Embryonic facial prominence (tissue), 1 donor: ENCODE data around the gene DLGAP4.
"Not testable (repeated sequence)": the region's sequence is repeated elsewhere in the genome, so short reads cannot be mapped to it uniquely, and the experiment has no call there.

Experiments used
- DNase-seq: peaks from one replicate; pipeline ENCODE4 v3.0.0-alpha.2; 2016; ENCODE audit errors: extremely low spot score

Gene DLGAP4

GRCh38 chr20:36564726-36565121, 258.6 kb downstream of the DLGAP4 start:
- not testable (repeated sequence) for DNase-seq

GRCh38 chr20:36565520-36565919, 259.4 kb downstream of the DLGAP4 start:
- no peak for DNase-seq

GRCh38 chr20:36569847-36570429, 263.8 kb downstream of the DLGAP4 start:
- no peak for DNase-seq

GRCh38 chr20:36571564-36572504, 265.7 kb downstream of the DLGAP4 start:
- no peak for DNase-seq

GRCh38 chr20:36572701-36573102, 266.6 kb downstream of the DLGAP4 start:
- DNase-seq, result no peak

GRCh38 chr20:36573103-36573797, 267.1 kb downstream of the DLGAP4 start, which contains the start of gene TGIF2:
TGIF2 (plus strand) TSS chr20:36573597; CDS start chr20:36578775, 5,178 bp downstream.
- peak; percentile 83 for DNase-seq

GRCh38 chr20:36573798-36574365, 267.7 kb downstream of the DLGAP4 start:
- DNase-seq, result peak; percentile 39

GRCh38 chr20:36574366-36575135, 268.4 kb downstream of the DLGAP4 start:
- DNase-seq, result peak; percentile 34

- DNase-seq, result no peak
Observed at GRCh38 chr20:36576081-36576445, 269.9 kb downstream of the DLGAP4 start.
